OCI-LY3 (cell line): ENCODE measurements around the gene UNC5A.

Experiments used
- H2AFZ ChIP-seq: fragments of 200-600, 300-600 bp; shearing (Covaris generic); 2 replicates; pipeline ENCODE4 v1.6.0; 2014; ENCODE audit warnings: antibody characterized with exemption, low read depth, low read length
- H3K27ac ChIP-seq: fragments of 200-600, 300-600 bp; sonication (generic); 2 replicates; pipeline ENCODE4 v1.5.1; 2014; ENCODE audit warnings: mild to moderate bottlenecking, low read length, moderate library complexity, mixed read lengths
- H3K27me3 ChIP-seq: fragments of 200-600, 300-600 bp; sonication (generic); 2 replicates; pipeline ENCODE4 v1.6.1; 2014; ENCODE audit warnings: low read depth, low read length, mixed read lengths
- H3K36me3 ChIP-seq: fragments of 200-600, 300-600 bp; sonication (generic); replicated peaks from 2 replicates; pipeline ENCODE3; 2014; ENCODE audit warnings: low read depth, low read length, mixed read lengths
- H3K4me1 ChIP-seq: fragments of 300-600, 200-600 bp; sonication (generic); 2 replicates; pipeline ENCODE4 v1.6.1; 2014; ENCODE audit warnings: low read length, mixed read lengths
- H3K4me2 ChIP-seq: fragments of 200-600, 300-600 bp; sonication (generic); 2 replicates; pipeline ENCODE4 v1.6.1; 2014; ENCODE audit warnings: low read length, mixed read lengths
- H3K4me3 ChIP-seq: fragments of 300-600, 200-600 bp; sonication (generic); 2 replicates; pipeline ENCODE4 v1.5.1; 2014; ENCODE audit warnings: antibody characterized with exemption, mild to moderate bottlenecking, low read length, moderate library complexity
- H3K79me2 ChIP-seq: fragments of 300-600, 200-600 bp; shearing (Covaris generic); 2 replicates; pipeline ENCODE4 v1.6.1; 2014; ENCODE audit warnings: mild to moderate bottlenecking, low read length, mixed read lengths
- H3K9ac ChIP-seq: fragments of 300-600, 200-600 bp; shearing (Covaris generic); 2 replicates; pipeline ENCODE4 v1.6.0; 2014; ENCODE audit warnings: mild to moderate bottlenecking, low read length, moderate library complexity
- H3K9me3 ChIP-seq: fragments of 200-600, 300-600 bp; shearing (Covaris generic); 2 replicates; pipeline ENCODE4 v1.6.1; 2014; ENCODE audit warnings: low read length, mixed read lengths; ENCODE audit not compliant: insufficient read depth
- H4K20me1 ChIP-seq: fragments of 200-600, 300-600 bp; sonication (generic); 2 replicates; pipeline ENCODE4 v1.6.1; 2016; ENCODE audit warnings: low read length, mixed read lengths; ENCODE audit not compliant: insufficient read depth
- EZH2phosphoT487 ChIP-seq: fragments of 200-600 bp; shearing (Covaris generic); IDR thresholded peaks from 2 replicates; pipeline ENCODE4 v1.6.1; 2018; ENCODE audit warnings: antibody characterized with exemption, mixed run types, low read depth
- TF ChIP-seq, protein P1 (sequence below): fragments of 200-600, 300-600 bp; sonication (generic); IDR thresholded peaks from 2 replicates; pipeline ENCODE4 v1.5.1; 2014; ENCODE audit warnings: antibody characterized with exemption, low read length, low read depth

UNC5A gene

DNA sequence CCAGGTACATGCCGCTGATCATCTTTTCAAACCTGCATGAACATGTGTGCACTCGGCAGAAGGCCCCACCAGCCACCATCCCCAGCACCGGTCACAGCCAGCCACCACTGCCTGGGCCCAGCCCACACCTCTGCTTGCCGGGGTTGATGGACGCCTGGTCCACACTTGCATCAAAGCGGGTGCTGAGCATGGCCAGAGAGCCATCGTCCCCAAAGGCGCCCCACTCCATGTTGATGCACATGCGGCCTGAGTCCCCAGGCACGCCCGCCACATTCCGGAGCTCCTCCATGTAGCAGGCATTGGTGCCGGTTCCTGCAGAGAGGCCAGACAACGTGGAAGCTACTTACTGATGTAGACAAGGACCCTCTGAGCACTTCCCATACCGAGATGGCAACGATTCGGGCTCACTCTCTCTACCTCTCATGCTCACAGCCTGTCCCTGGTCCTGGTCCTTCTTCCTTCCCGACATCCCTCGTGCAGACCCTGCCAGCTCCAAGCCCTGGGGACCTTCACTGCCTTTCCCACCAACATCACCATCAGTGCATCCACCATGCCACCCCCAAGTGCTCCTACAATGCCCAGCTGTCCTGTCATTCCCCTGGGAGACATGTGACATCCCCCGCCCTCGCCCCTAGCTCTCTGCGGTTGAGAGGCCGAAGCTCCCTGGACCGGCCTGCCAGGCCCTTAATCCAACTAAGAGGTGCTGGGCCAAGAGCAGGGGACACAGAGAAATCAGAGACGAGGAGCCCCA, 71.6 kb downstream of the UNC5A start:
- Histone ChIP-seq H3K4me3 (no peak overlapping the region), H3K4me1 (peaks cover 3% of the 10 kb centered on the region; the same call in 1 of the 2 replicates), H4K20me1 (no peaks in the 10 kb centered on the region), H3K9ac (no peak overlapping the region), H2AFZ (no peak overlapping the region), H3K36me3 (no peaks in the 10 kb centered on the region), H3K79me2 (no peaks in the 10 kb centered on the region), H3K4me2 (no peak overlapping the region), H3K9me3 (no peaks in the 10 kb centered on the region), H3K27me3 (no peaks in the 10 kb centered on the region), H3K27ac (no peak overlapping the region)
- TF ChIP-seq EZH2phosphoT487: no peak
- TF ChIP-seq, protein P1, sequence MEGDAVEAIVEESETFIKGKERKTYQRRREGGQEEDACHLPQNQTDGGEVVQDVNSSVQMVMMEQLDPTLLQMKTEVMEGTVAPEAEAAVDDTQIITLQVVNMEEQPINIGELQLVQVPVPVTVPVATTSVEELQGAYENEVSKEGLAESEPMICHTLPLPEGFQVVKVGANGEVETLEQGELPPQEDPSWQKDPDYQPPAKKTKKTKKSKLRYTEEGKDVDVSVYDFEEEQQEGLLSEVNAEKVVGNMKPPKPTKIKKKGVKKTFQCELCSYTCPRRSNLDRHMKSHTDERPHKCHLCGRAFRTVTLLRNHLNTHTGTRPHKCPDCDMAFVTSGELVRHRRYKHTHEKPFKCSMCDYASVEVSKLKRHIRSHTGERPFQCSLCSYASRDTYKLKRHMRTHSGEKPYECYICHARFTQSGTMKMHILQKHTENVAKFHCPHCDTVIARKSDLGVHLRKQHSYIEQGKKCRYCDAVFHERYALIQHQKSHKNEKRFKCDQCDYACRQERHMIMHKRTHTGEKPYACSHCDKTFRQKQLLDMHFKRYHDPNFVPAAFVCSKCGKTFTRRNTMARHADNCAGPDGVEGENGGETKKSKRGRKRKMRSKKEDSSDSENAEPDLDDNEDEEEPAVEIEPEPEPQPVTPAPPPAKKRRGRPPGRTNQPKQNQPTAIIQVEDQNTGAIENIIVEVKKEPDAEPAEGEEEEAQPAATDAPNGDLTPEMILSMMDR: no peak

DNA sequence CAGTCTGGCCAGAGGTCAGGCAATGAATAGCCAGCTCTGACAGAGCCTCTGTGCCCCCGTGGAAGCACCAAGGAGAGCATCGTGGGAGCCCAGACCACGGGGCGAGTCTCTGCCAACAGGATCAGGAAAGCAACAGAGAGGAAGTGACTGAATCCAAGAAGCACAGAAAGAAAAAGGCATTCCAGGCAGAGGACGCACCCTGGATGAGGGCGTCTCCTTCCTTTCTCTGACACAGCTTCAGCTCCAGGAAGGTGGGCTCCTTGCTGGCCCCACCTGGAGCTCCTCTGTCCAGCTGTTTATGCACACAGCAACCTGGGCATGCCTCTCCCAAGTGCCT, 72.2 kb downstream of the UNC5A start:
- peaks cover 3% of the 10 kb centered on the region; the same call in 1 of the 2 replicates for H3K4me1 ChIP-seq
- H3K36me3 ChIP-seq: no peaks in the 10 kb centered on the region
- no peak for TF ChIP-seq EZH2phosphoT487
- TF ChIP-seq, protein P1: no peak
- no peak overlapping the region for H3K4me2 ChIP-seq
- H3K9me3 ChIP-seq: no peaks in the 10 kb centered on the region
- H3K79me2 ChIP-seq: no peaks in the 10 kb centered on the region
- no peak overlapping the region for H3K27ac ChIP-seq
- no peak overlapping the region for H3K9ac ChIP-seq
- H2AFZ ChIP-seq: no peak overlapping the region
- no peaks in the 10 kb centered on the region for H4K20me1 ChIP-seq
- no peak overlapping the region for H3K4me3 ChIP-seq
- H3K27me3 ChIP-seq: no peaks in the 10 kb centered on the region

DNA sequence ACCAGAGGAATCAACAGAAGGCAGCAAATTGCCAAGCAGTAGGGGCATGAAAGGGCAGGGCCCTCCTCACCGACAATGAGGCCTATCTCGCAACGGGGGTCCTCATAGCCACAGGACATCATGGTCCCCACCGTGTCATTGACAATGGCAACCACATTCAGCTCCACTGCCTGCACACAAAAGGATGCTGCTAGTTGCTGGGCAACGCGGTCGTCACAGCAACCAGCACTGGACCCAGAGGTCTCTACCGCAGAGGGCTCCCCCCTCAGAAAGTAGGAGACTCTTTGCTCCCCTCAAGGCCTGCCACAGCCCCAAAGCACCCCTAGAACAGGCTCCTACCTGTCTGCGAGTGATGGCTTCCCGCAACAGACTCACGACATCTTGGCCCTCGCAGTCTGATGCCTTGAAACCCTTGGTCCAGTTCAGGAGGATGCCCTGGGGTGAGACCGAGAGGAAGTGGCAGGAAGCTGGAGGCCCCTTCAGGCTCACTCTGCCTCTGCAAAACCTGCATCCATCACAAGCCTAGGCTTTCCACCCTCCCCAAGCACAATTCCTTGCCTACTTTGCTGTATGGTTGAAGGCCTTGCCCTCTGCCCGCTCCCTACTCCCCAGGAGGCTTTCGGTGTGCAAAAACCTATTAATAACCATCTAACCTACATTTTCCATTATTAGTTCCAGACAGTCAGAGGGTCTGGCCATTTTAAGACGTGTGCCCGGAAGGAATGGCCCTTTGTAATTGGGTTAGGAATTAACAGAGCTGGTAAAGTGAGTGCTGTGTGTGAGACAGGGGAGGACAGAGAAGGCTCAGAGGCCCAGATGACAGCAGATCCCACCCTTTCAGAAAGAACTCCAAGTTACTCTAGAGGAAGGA, 73.6 kb downstream of the UNC5A start:
- H3K4me1 ChIP-seq: peaks cover 3% of the 10 kb centered on the region; the same call in 1 of the 2 replicates
- TF ChIP-seq EZH2phosphoT487: no peak
- TF ChIP-seq, protein P1: no peak
- H3K79me2 ChIP-seq: no peaks in the 10 kb centered on the region
- no peaks in the 10 kb centered on the region for H4K20me1 ChIP-seq
- no peak overlapping the region for H3K27ac ChIP-seq
- H3K9ac ChIP-seq: no peak overlapping the region
- H3K4me2 ChIP-seq: no peak overlapping the region
- H3K9me3 ChIP-seq: no peaks in the 10 kb centered on the region
- H3K4me3 ChIP-seq: no peak overlapping the region
- no peaks in the 10 kb centered on the region for H3K27me3 ChIP-seq
- no peak overlapping the region for H2AFZ ChIP-seq
- no peaks in the 10 kb centered on the region for H3K36me3 ChIP-seq

DNA sequence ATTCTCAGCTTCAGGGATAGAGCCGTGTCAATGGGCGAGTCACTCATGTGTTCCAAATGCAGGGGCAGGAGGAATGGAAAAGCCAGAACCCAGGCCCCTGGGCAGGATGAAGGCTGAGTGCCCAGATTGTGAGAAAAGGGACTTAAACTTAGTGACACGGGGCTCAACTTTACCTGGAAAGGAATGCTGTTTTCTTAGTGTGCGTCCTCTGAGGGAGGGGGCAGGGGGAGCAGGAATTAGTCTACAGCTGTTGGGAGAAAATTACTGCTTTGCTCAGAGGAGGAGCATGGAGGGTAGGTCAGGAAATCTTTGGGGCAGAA, 74.2 kb downstream of the UNC5A start:
- Histone ChIP-seq H3K27ac (no peak overlapping the region), H3K4me3 (no peak overlapping the region), H3K9ac (no peak overlapping the region), H3K79me2 (no peaks in the 10 kb centered on the region), H3K4me2 (no peak overlapping the region), H3K27me3 (no peaks in the 10 kb centered on the region), H4K20me1 (no peaks in the 10 kb centered on the region), H3K4me1 (peaks cover 3% of the 10 kb centered on the region; the same call in 1 of the 2 replicates), H3K9me3 (no peaks in the 10 kb centered on the region), H2AFZ (no peak overlapping the region), H3K36me3 (no peaks in the 10 kb centered on the region)
- TF ChIP-seq, protein P1: no peak
- TF ChIP-seq EZH2phosphoT487: no peak
